CD8-positive, alpha-beta memory T cell (primary cell): ENCODE measurements around the gene CDH6. TPM values are rescaled to one million over a fixed set of nuclear protein-coding genes. Genes with fewer than 3 reads are reported as not detected.

Experiments
- CTCF ChIA-PET: fragments of 350-600 bp; sonication (Branson Sonifier 250); formaldehyde crosslinking; loops from one replicate; lab custom pipeline; 2021; ENCODE audit warnings: antibody characterized with exemption; lab: Charles Lee
- POLR2A ChIA-PET: fragments of 350-600 bp; sonication (Branson Sonifier 250); formaldehyde crosslinking; loops from one replicate; lab custom pipeline; 2021; ENCODE audit warnings: antibody characterized with exemption; lab: Charles Lee
- DNase-seq, 5 donors: peaks; one replicate each; pipeline versions ENCODE4 v3.0.0 to v3.0.0-alpha.2; 2020 to 2022; ENCODE audit warnings: mixed read lengths in 1 of 5
- H3K27ac ChIP-seq: one replicate; pipeline ENCODE4 v1.7.0; 2013; ENCODE audit warnings: low read depth, mild to moderate bottlenecking, low read length, moderate library complexity
- H3K27me3 ChIP-seq: 2 replicates; pipeline ENCODE4 v1.7.0; 2013; ENCODE audit warnings: low read length, mild to moderate bottlenecking; ENCODE audit not compliant: insufficient read depth, poor library complexity, severe bottlenecking
- H3K36me3 ChIP-seq: 2 replicates; pipeline ENCODE4 v1.7.0; 2013; ENCODE audit warnings: mild to moderate bottlenecking, low read length, moderate library complexity; ENCODE audit not compliant: insufficient read depth
- H3K4me1 ChIP-seq: 2 replicates; pipeline ENCODE4 v1.7.0; 2013; ENCODE audit warnings: mild to moderate bottlenecking, low read length, moderate library complexity; ENCODE audit not compliant: insufficient read depth
- H3K4me3 ChIP-seq: 2 replicates; pipeline ENCODE4 v1.7.0; 2013; ENCODE audit warnings: mild to moderate bottlenecking, low read length
- H3K9me3 ChIP-seq: 2 replicates; pipeline ENCODE4 v1.7.0; 2013; ENCODE audit warnings: mild to moderate bottlenecking, low read length
- H3K27ac Mint-ChIP-seq, 8 donors: one replicate each; pipeline ENCODE4 v1.8.0; 2020 to 2021; ENCODE audit warnings: mixed read lengths in 8 of 8, mild to moderate bottlenecking in 6 of 8, inconsistent platforms in 3 of 8, moderate library complexity in 3 of 8
- H3K27me3 Mint-ChIP-seq, 2 donors: one replicate each; pipeline ENCODE4 v1.8.0; 2020 to 2021; ENCODE audit warnings: mixed read lengths in 2 of 2, mild to moderate bottlenecking in 1 of 2, moderate library complexity in 1 of 2
- H3K36me3 Mint-ChIP-seq, 3 donors: one replicate each; pipeline ENCODE4 v1.8.0; 2020 to 2021; ENCODE audit warnings: mixed read lengths in 3 of 3, inconsistent platforms in 1 of 3, mild to moderate bottlenecking in 1 of 3
- H3K4me1 Mint-ChIP-seq, 3 donors: one replicate each; pipeline ENCODE4 v1.8.0; 2020 to 2021; ENCODE audit warnings: mixed read lengths in 3 of 3, inconsistent platforms in 1 of 3, mild to moderate bottlenecking in 1 of 3
- H3K4me3 Mint-ChIP-seq, 7 donors: one replicate each; pipeline ENCODE4 v1.8.0; 2020 to 2021; ENCODE audit warnings: mixed read lengths in 7 of 7, mild to moderate bottlenecking in 6 of 7, moderate library complexity in 4 of 7, inconsistent platforms in 2 of 7
- H3K9me3 Mint-ChIP-seq, 5 donors: one replicate each; pipeline ENCODE4 v1.8.0; 2020 to 2022; ENCODE audit warnings: mixed read lengths in 5 of 5, mild to moderate bottlenecking in 3 of 5, moderate library complexity in 2 of 5, inconsistent platforms in 1 of 5
- polyA plus RNA-seq: library from polyadenylated mRNA; unstranded; fragments of 300-500 nt; fragmentation: Illumina TruSeq; gene quantifications from one replicate; pipeline ENCODE4 v1.2.3, GENCODE V29; 2021
- total RNA-seq, 2 experiments: library from RNA; stranded (reverse); gene quantifications; one replicate each; pipeline ENCODE4 v1.2.3, GENCODE V29; 2021

Gene CDH6
- total and polyA plus RNA-seq, 3 experiments from 2014 or later, result not detected

DNA sequence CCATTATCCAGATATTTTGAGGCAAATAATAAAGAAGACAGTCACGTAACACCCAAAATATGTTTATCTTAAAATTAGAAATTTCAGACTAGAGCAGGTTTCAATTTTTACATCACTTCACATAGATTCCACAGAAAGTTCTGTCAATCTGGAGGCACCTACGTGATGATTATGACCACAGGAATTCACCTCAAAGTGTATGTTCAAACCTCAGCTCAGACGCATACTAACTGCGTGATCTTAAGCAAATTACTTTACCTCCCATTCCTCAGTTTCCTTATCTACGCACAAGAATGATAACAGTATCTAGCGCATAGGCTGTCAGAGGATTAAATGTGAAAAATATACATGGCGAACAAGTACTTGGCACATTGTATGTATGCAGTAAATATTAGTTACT is 5.9 kb upstream of the CDH6 start:
- CTCF ChIA-PET, result no interaction called here
- Mint-ChIP-seq H3K36me3 (no peaks in the 10 kb centered on the region), H3K27me3 (peaks cover 3 to 12% of the 10 kb centered on the region in 2 donors), H3K27ac (no peak overlapping the region), H3K4me3 (no peak overlapping the region), H3K9me3 (peaks cover 0 to 3% (median 0%) of the 10 kb centered on the region in 5 donors), H3K4me1 (no peaks in the 10 kb centered on the region)
- Histone ChIP-seq H3K4me3 (no peak overlapping the region), H3K9me3 (no peaks in the 10 kb centered on the region), H3K36me3 (no peaks in the 10 kb centered on the region), H3K27ac (no peak overlapping the region), H3K27me3 (peaks cover 5% of the 10 kb centered on the region), H3K4me1 (no peaks in the 10 kb centered on the region)
- POLR2A ChIA-PET, result no interaction called here
- DNase-seq, result no peak

DNA sequence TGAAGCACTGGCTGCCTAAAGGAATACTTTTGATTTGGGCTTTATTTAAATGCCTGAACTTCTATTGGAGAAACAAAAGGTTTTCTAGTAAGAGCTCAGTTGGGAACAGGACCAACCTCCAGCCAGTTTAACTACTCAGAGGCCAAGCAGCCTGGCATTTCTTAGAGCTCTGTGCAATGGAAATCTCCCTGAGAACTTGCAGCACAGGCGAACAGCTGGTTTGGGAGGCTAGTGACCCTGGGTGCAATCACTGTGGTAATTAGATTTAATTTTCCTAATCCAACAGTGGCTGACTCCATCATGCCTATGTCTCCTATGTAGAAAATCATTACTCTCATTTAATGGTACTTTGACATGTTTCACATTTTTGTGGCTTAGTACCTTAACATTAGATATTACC is 1.0 kb upstream of the CDH6 start:
- Mint-ChIP-seq H3K4me1 (peaks cover 0 to 3% (median 2%) of the 10 kb centered on the region in 3 donors), H3K27me3 (peaks cover 27 to 42% of the 10 kb centered on the region in 2 donors), H3K27ac (no peak overlapping the region), H3K9me3 (peaks cover 0 to 12% (median 8%) of the 10 kb centered on the region in 5 donors), H3K36me3 (no peaks in the 10 kb centered on the region), H3K4me3 (no peak overlapping the region)
- no peak overlapping the region for H3K27ac ChIP-seq
- no peaks in the 10 kb centered on the region for H3K4me1 ChIP-seq
- H3K9me3 ChIP-seq, result no peaks in the 10 kb centered on the region
- DNase-seq, result no peak
- POLR2A ChIA-PET, result no interaction called here
- no peak overlapping the region for H3K4me3 ChIP-seq
- H3K27me3 ChIP-seq, result peaks cover 10% of the 10 kb centered on the region
- CTCF ChIA-PET, result no interaction called here
- H3K36me3 ChIP-seq, result no peaks in the 10 kb centered on the region

DNA sequence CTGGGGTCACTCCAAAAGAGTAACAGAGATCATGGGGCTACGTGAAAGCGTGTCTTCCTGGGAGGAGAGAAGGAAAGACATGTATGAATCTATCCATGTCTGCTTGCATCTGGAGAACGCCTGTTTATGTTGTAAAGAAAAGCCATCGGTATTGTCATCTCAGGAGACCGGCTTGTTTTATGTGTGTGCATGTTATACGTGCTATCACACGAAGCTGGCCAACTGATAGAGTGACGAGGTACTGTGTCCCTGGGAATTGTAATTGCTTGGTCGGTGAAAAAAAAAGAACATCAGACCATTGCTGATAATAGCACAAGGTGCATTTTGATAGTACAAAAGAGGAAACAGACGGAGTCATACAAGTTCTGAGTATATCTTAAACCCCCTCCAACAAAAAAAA is 370 bp upstream of the CDH6 start:
- peaks cover 27 to 42% of the 10 kb centered on the region in 2 donors for H3K27me3 Mint-ChIP-seq
- peaks cover 10% of the 10 kb centered on the region for H3K27me3 ChIP-seq

DNA sequence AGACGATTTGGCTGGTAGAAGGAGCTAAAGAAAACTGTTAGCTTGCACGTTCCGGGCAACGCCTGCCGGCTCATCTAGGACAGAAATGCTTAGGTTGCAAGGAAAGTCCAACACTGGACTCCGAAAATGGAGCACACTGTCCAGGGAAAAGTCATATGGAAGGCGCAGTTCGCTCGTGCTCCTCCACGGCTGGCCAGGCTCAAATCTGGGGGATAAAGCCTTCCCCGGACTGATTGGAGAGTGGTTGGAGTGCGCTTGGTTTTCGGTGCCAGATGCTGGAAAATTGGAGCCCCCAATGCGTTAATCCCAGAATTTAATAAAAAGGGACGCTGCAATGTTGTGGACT is 955 bp downstream of the CDH6 start:
- Mint-ChIP-seq H3K27me3 (peaks cover 27 to 42% of the 10 kb centered on the region in 2 donors), H3K27ac (no peak overlapping the region), H3K9me3 (peaks cover 0 to 12% (median 8%) of the 10 kb centered on the region in 5 donors), H3K4me1 (peaks cover 0 to 3% (median 2%) of the 10 kb centered on the region in 3 donors), H3K36me3 (no peaks in the 10 kb centered on the region), H3K4me3 (no peak overlapping the region)
- Histone ChIP-seq H3K36me3 (no peaks in the 10 kb centered on the region), H3K27me3 (peaks cover 10% of the 10 kb centered on the region), H3K4me1 (no peaks in the 10 kb centered on the region), H3K4me3 (no peak overlapping the region), H3K9me3 (no peaks in the 10 kb centered on the region), H3K27ac (no peak overlapping the region)
- DNase-seq, result no peak
- ChIA-PET CTCF (no interaction called here), POLR2A (no interaction called here)

More for the DNA sequence above, 370 bp upstream of the CDH6 start:
- H3K4me1 Mint-ChIP-seq, result peaks cover 0 to 3% (median 2%) of the 10 kb centered on the region in 3 donors
- DNase-seq, result no peak
- Histone ChIP-seq H3K4me3 (no peak overlapping the region), H3K36me3 (no peaks in the 10 kb centered on the region), H3K27ac (no peak overlapping the region), H3K9me3 (no peaks in the 10 kb centered on the region), H3K4me1 (no peaks in the 10 kb centered on the region)
- ChIA-PET POLR2A (no interaction called here), CTCF (no interaction called here)
- H3K27ac Mint-ChIP-seq, result no peak overlapping the region
- peaks cover 0 to 12% (median 8%) of the 10 kb centered on the region in 5 donors for H3K9me3 Mint-ChIP-seq
- no peak overlapping the region for H3K4me3 Mint-ChIP-seq
- no peaks in the 10 kb centered on the region for H3K36me3 Mint-ChIP-seq

DNA sequence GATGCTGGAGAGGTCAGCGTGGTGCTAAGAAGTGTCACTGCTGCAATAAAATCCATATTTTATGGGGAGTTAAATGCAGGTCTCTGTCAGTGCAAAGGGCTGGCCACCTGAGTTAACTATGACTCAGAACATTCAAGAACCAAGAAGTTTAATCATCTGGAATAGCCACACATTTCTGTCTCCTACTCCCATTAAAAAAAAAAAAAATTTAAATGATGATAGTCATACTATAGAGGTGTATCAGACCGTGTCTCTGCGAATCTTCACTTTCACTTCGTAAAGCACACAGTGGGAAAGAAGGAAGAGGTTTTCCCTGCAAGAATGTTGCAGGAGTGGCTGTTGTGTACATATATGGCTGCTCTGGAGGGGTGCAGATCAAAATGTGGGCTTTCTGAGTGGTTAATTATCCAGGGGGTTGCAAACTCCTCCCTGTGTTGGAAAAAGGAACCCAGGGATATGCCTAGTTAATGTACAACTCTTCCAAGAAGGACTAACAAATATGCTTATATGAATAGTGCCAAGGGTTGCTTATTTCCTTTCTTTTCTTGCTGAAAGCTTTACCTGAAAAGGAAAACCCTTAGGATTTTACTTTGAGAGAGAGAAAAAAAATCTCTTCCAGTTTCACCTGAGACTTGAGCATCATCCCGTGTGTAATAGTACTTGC is 1.5 kb downstream of the CDH6 start:
- no peak for DNase-seq
- H3K36me3 ChIP-seq, result no peaks in the 10 kb centered on the region
- no peak overlapping the region for H3K4me3 ChIP-seq
- H3K27ac ChIP-seq, result no peak overlapping the region
- no peaks in the 10 kb centered on the region for H3K4me1 ChIP-seq
- no peaks in the 10 kb centered on the region for H3K9me3 ChIP-seq
- CTCF ChIA-PET, result no interaction called here
- Mint-ChIP-seq H3K4me3 (no peak overlapping the region), H3K27me3 (peaks cover 27 to 42% of the 10 kb centered on the region in 2 donors), H3K36me3 (no peaks in the 10 kb centered on the region), H3K9me3 (peaks cover 0 to 12% (median 8%) of the 10 kb centered on the region in 5 donors), H3K4me1 (peaks cover 0 to 3% (median 2%) of the 10 kb centered on the region in 3 donors), H3K27ac (no peak overlapping the region)
- H3K27me3 ChIP-seq, result peaks cover 10% of the 10 kb centered on the region
- POLR2A ChIA-PET, result no interaction called here

DNA sequence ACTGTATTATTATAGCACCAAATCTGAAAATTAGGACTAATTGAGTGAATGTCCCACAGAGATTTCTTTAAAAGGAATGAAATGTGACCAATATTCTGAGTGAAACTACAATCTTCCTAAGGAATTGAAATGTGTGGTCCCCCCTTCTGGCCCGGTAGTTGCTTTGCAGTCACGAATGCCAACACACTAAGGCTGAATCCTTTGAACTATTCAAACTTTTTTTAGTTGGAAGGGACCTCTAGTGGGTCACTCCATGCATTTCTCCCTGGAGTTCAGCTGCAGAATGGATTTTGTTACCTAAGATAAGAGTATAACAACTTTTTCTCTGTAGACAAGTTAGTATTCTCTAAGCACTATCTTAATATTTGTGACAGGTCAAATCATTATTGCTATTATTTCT is 2.8 kb downstream of the CDH6 start:
- Histone ChIP-seq H3K27me3 (peaks cover 10% of the 10 kb centered on the region), H3K4me3 (no peak overlapping the region), H3K36me3 (no peaks in the 10 kb centered on the region), H3K9me3 (no peaks in the 10 kb centered on the region), H3K4me1 (no peaks in the 10 kb centered on the region), H3K27ac (no peak overlapping the region)
- Mint-ChIP-seq H3K4me1 (peaks cover 0 to 3% (median 2%) of the 10 kb centered on the region in 3 donors), H3K36me3 (no peaks in the 10 kb centered on the region), H3K27me3 (peaks cover 27 to 42% of the 10 kb centered on the region in 2 donors), H3K4me3 (no peak overlapping the region), H3K9me3 (peaks cover 0 to 12% (median 8%) of the 10 kb centered on the region in 5 donors), H3K27ac (no peak overlapping the region)
- ChIA-PET CTCF (no interaction called here), POLR2A (no interaction called here)
- DNase-seq, result no peak

DNA sequence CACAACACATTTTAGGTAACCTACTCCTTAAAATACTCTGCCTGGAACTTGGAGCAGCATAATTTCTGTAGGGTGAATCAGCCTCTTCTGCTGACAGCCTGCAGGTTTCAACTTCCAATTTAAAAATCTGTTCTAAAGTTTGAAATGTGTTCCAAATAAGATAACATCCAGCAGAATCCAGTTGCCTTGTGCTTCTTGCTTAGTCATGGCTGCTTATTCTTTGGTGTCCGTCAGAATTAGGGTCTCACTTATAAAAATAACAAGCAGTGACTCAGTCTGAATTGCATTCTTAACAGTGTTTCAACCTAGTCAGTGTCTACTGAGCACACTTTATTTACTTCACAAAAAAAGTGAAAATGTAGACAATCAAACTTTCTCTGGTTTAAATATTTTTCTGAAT is 3.7 kb downstream of the CDH6 start:
- no peaks in the 10 kb centered on the region for H3K36me3 ChIP-seq
- H3K4me1 Mint-ChIP-seq, result peaks cover 0 to 3% (median 2%) of the 10 kb centered on the region in 3 donors
- H3K4me3 ChIP-seq, result no peak overlapping the region
- DNase-seq, result no peak
- no peak overlapping the region for H3K27ac Mint-ChIP-seq
- H3K9me3 Mint-ChIP-seq, result peaks cover 0 to 12% (median 8%) of the 10 kb centered on the region in 5 donors
- peaks cover 8% of the 10 kb centered on the region for H3K27me3 ChIP-seq
- H3K27me3 Mint-ChIP-seq, result peaks cover 25 to 34% of the 10 kb centered on the region in 2 donors
- CTCF ChIA-PET, result no interaction called here
- H3K4me1 ChIP-seq, result no peaks in the 10 kb centered on the region
- POLR2A ChIA-PET, result no interaction called here
- H3K27ac ChIP-seq, result no peak overlapping the region
- H3K36me3 Mint-ChIP-seq, result no peaks in the 10 kb centered on the region
- H3K9me3 ChIP-seq, result no peaks in the 10 kb centered on the region
- no peak overlapping the region for H3K4me3 Mint-ChIP-seq

DNA sequence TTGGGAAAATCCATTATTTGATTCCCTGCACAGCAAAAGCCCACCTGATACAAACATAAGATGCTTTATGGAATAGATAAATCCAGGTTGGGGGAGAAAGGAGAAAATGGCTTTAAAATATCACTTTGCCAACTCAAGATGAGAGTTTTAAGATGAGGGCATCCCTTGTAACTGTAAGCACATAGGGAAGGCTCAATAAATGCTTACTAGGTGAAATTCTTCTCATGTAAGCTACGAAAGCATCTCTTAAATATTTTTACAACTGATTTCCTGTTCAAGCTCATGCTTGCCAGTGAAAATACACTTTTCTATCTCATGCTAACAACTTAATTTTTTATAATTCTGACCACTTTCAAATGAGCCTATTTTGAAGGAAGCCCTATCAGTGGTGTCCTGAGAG is 11.5 kb downstream of the CDH6 start:
- no peaks in the 10 kb centered on the region for H3K36me3 Mint-ChIP-seq
- H3K9me3 ChIP-seq, result no peaks in the 10 kb centered on the region
- H3K4me3 ChIP-seq, result no peak overlapping the region
- H3K9me3 Mint-ChIP-seq, result peaks cover 0 to 3% (median 0%) of the 10 kb centered on the region in 5 donors
- no peaks in the 10 kb centered on the region for H3K4me1 ChIP-seq
- POLR2A ChIA-PET, result no interaction called here
- H3K27me3 ChIP-seq, result no peaks in the 10 kb centered on the region
- no peak overlapping the region for H3K27ac Mint-ChIP-seq
- H3K27ac ChIP-seq, result no peak overlapping the region
- H3K36me3 ChIP-seq, result no peaks in the 10 kb centered on the region
- H3K4me1 Mint-ChIP-seq, result no peaks in the 10 kb centered on the region
- no peaks in the 10 kb centered on the region for H3K27me3 Mint-ChIP-seq
- CTCF ChIA-PET, result no interaction called here
- no peak for DNase-seq
- H3K4me3 Mint-ChIP-seq, result no peak overlapping the region
